Uterus (tissue), 2 donors: ENCODE results near the gene CLIP2.

Experiments
- POLR2A ChIP-seq, 2 donors: fragments of 450-650 bp; IDR thresholded peaks; one replicate each; pipeline ENCODE4 v1.6.1; 2016; ENCODE audit warnings: antibody characterized with exemption in 2 of 2, mild to moderate bottlenecking in 1 of 2, moderate library complexity in 1 of 2
- TF ChIP-seq, protein P1 (sequence below), 4 experiments: fragments of 200-600 bp in 2 of 4; fragments of 450-650 bp in 2 of 4; sonication (generic) in 2 of 4; IDR thresholded peaks; one replicate each; pipeline ENCODE4 v1.5.1; 2016 to 2019; ENCODE audit warnings: antibody characterized with exemption in 4 of 4, mild to moderate bottlenecking in 2 of 4, moderate library complexity in 1 of 4

DNA sequence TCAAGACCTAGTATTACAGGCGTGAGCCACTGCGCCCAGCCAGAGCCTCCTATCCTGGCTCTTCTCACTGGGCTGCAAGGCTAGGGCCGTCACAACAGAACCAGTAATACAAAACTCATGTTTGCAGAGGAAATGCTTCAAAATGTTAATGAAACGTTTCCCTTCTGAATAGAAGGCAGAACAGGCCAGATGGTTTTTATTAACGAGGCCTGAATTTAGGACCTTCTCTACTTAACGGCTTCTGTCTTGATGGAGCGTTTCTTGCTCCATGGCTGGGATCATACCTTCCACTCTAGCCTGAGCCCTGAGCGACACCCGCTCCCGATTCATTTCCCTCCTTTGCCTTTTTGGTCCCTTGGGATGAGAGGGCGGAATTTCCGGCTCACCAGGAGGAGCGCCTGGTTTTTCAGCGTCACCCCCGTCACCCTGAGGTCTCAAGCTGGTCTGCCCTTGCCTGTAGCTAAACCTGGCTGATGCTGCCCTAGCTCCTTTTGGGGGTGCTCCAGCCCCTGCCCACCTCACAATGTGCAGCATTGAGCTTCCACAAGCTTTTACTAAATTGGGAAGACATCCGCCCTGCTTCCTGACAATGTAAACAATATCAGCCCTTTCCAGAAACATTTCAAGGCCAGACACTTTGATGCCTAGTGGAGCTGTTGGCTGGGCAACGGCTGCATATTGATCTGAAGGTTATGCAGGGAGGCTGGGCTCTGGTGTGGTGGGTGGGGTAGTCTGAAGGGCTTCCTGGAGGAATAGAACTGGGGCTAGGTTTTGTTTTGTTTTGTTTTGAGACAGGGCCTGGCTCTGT, 5.2 kb downstream of the CLIP2 start:
- TF ChIP-seq, protein P1, sequence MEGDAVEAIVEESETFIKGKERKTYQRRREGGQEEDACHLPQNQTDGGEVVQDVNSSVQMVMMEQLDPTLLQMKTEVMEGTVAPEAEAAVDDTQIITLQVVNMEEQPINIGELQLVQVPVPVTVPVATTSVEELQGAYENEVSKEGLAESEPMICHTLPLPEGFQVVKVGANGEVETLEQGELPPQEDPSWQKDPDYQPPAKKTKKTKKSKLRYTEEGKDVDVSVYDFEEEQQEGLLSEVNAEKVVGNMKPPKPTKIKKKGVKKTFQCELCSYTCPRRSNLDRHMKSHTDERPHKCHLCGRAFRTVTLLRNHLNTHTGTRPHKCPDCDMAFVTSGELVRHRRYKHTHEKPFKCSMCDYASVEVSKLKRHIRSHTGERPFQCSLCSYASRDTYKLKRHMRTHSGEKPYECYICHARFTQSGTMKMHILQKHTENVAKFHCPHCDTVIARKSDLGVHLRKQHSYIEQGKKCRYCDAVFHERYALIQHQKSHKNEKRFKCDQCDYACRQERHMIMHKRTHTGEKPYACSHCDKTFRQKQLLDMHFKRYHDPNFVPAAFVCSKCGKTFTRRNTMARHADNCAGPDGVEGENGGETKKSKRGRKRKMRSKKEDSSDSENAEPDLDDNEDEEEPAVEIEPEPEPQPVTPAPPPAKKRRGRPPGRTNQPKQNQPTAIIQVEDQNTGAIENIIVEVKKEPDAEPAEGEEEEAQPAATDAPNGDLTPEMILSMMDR (IDR thresholded peaks at IDR 0.05) = no peak
- TF ChIP-seq POLR2A (IDR thresholded peaks at IDR 0.05) = no peak
